GM12891 (cell line): ENCODE measurements around the gene MSANTD2.

Experiments
- POLR2A ChIP-seq: IDR thresholded peaks from 2 replicates; pipeline ENCODE4 v1.6.1; 2011; ENCODE audit warnings: low read depth, low read length, control low read depth
- TAF1 ChIP-seq: IDR thresholded peaks from 2 replicates; pipeline ENCODE4 v1.6.1; 2011; ENCODE audit warnings: low read depth, low read length, control low read depth

DNA sequence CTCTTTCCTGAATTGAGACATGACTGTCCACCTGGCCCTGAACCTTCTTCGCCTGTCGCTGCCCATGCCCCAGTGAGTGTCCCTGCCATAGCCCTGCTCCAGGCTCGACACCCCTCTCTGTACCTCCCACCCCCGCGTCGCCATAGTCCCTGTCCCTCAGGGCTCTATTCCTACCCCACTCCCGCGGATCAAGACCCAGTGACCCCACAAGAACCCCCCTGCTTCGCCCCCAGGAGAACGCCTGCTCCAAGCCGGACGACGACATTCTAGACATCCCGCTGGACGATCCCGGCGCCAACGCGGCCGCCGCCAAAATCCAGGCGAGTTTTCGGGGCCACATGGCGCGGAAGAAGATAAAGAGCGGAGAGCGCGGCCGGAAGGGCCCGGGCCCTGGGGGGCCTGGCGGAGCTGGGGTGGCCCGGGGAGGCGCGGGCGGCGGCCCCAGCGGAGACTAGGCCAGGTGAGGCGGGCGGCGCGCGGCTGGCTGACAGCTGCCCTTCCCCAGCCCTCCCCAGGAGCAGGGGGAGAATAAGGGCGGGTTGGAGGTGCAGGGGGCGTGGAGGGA lies 54.9 kb downstream of the MSANTD2 start:
- no peak for TF ChIP-seq POLR2A
- TF ChIP-seq TAF1: no peak
